Pancreas (tissue), 10 donors: ENCODE measurements around the gene GPHN. TPM values are rescaled to one million over a fixed set of nuclear protein-coding genes. Genes with fewer than 3 reads are reported as not detected.

ENCODE experiments used
- ATAC-seq, 4 donors: fragments of 200-7000 bp; cut with Tn5 transposase; one replicate each; pipeline versions ENCODE4 v1.8.0 to v1.9.1; 2020; ENCODE audit warnings: mild to moderate bottlenecking in 4 of 4, moderate library complexity in 4 of 4
- DNase-seq, 6 donors: peaks; one replicate each; pipeline ENCODE4 v3.0.0-alpha.2; 2020
- FAIRE-seq: peaks from 2 replicates; lab custom pipeline; 2012; peaks lifted over from hg19 to GRCh38; lab: Jason Lieb, UNC
- H3K27ac ChIP-seq, 4 donors: fragments of 200-600 bp; sonication (generic); 1 replicate in 3 of 4; 2 replicates in 1 of 4; pipeline versions ENCODE4 v1.5.0 to v1.8.0; 2020
- H3K27me3 ChIP-seq, 4 donors: fragments of 200-600 bp; one replicate each; pipeline ENCODE4 v1.8.0; 2021
- H3K36me3 ChIP-seq, 3 donors: fragments of 200-600 bp; sonication (generic) in 1 of 3; one replicate each; pipeline versions ENCODE4 v1.5.0 to v1.8.0; 2020 to 2021
- H3K4me1 ChIP-seq, 3 donors: fragments of 200-600 bp; one replicate each; pipeline ENCODE4 v1.8.0; 2021
- H3K4me3 ChIP-seq, 4 donors: fragments of 200-600 bp; sonication (generic) in 2 of 4; one replicate each; pipeline versions ENCODE4 v1.5.0 to v1.8.0; 2020 to 2021
- H3K9me3 ChIP-seq, 4 donors: fragments of 200-600 bp; one replicate each; pipeline ENCODE4 v1.8.0; 2021
- CTCF ChIP-seq, 4 donors: fragments of 200-600 bp; sonication (generic) in 3 of 4; IDR thresholded peaks; one replicate each; pipeline versions ENCODE4 v1.5.0 to v1.8.0; 2021; ENCODE audit warnings: antibody characterized with exemption in 4 of 4
- WGBS, 2 donors: extraction: QIAGEN DNeasy Blood & Tissue Kit; methylation state at CpG; one replicate each; pipeline ENCODE4 v1.1.7; 2013; 5-methylcytosine and 5-hydroxymethylcytosine counted together
- intact Hi-C, 3 donors: fragments of 100-400 bp; cut with DNase I; formaldehyde crosslinking; loops; one replicate each; pipeline versions ENCODE4 v1.11.1 to v1.14.2; 2022
- polyA plus RNA-seq, 2 donors: library from polyadenylated mRNA; stranded (reverse); fragments of 200-250 nt; gene quantifications; one replicate each; pipeline ENCODE4 v1.2.3, GENCODE V29; 2013
- total RNA-seq, 6 donors: library from RNA; stranded (reverse); fragmentation: NEBNext Ultra II Directional in 4 of 6; extraction: Animal tissue kit (Norgen Biotek cat#: 25700) in 4 of 6; gene quantifications; one replicate each; pipeline versions ENCODE4 v1.2.1 to v1.2.4, GENCODE V29; 2021 to 2023
- donor health status: healthy with polysubstance abuse.
- donor health status: DM: no; HTN: no; CAD: no; lungs with moderate emphysema.
- donor health status: DM: no; HTN: no; CAD: no.
- donor health status: control.
- donor health status: control.
- donor health status: Bipolar disorder and iron deficiency.
- donor health status: DM: yes; HTN: yes; CAD: no.
- donor health status: DM: no; HTN: no; CAD: no.
- donor health status: DM: no; HTN: no; CAD: no.
- donor health status: DM: yes; HTN: yes; CAD: no.

Gene GPHN
- total and polyA plus RNA-seq, 8 donors, result 20.3 to 47.6 (median 24.4) TPM

- Histone ChIP-seq H3K27ac (no peak overlapping the region), H3K4me3 (no peak overlapping the region), H3K4me1 (no peaks in the 10 kb centered on the region), H3K9me3 (no peaks in the 10 kb centered on the region), H3K27me3 (no peaks in the 10 kb centered on the region), H3K36me3 (peaks cover 5 to 9% (median 9%) of the 10 kb centered on the region in 3 donors)
- intact Hi-C loops, result no loop called here
- TF ChIP-seq CTCF (IDR thresholded peaks at IDR 0.05), result no peak
- DNase-seq, result no peak
- FAIRE-seq, result no peak
- 100% methylated on average over 1 of the region's 1 CpG for WGBS, 2 donors
- ATAC-seq, result no peak
Measured at GRCh38 chr14:66923251-66923650, 415.3 kb downstream of the GPHN start.

- Histone ChIP-seq H3K36me3 (peaks cover 0 to 14% (median 0%) of the 10 kb centered on the region in 3 donors), H3K27me3 (no peaks in the 10 kb centered on the region), H3K4me1 (no peaks in the 10 kb centered on the region), H3K9me3 (peaks cover 0 to 8% (median 2%) of the 10 kb centered on the region in 4 donors), H3K4me3 (no peak overlapping the region), H3K27ac (no peak overlapping the region)
- DNase-seq (no peak), FAIRE-seq (no peak), ATAC-seq (no peak)
- 87 to 90% methylated on average over 4 of the region's 4 CpGs for WGBS, 2 donors
- intact Hi-C loops, result no loop called here
- no peak for TF ChIP-seq CTCF (IDR thresholded peaks at IDR 0.05)
Measured at GRCh38 chr14:66939409-66939808, 431.5 kb downstream of the GPHN start.

- H3K27ac ChIP-seq, result no peak overlapping the region
- intact Hi-C loops, result no loop called here
- peaks cover 0 to 21% (median 0%) of the 10 kb centered on the region in 3 donors for H3K36me3 ChIP-seq
- no peak for ATAC-seq
- no peaks in the 10 kb centered on the region for H3K4me1 ChIP-seq
- no peak for TF ChIP-seq CTCF (IDR thresholded peaks at IDR 0.05)
- peaks cover 0 to 22% (median 8%) of the 10 kb centered on the region in 4 donors for H3K9me3 ChIP-seq
- no peaks in the 10 kb centered on the region for H3K27me3 ChIP-seq
- no peak overlapping the region for H3K4me3 ChIP-seq
- DNase-seq, result no peak
- no peak for FAIRE-seq
- WGBS, 2 donors, result 94 to 99% methylated on average over 5 of the region's 5 CpGs
Measured at GRCh38 chr14:66944872-66945271, 436.9 kb downstream of the GPHN start.

GRCh38 chr14:66955159-66955558 is 447.2 kb downstream of the GPHN start:
- intact Hi-C loops, result no loop called here
- Histone ChIP-seq H3K4me1 (no peaks in the 10 kb centered on the region), H3K9me3 (peaks cover 0 to 3% (median 2%) of the 10 kb centered on the region in 4 donors), H3K27me3 (no peaks in the 10 kb centered on the region), H3K27ac (no peak overlapping the region), H3K36me3 (no peaks in the 10 kb centered on the region), H3K4me3 (no peak overlapping the region)
- WGBS, 2 donors, result 84 to 91% methylated on average over 2 of the region's 2 CpGs
- no peak for TF ChIP-seq CTCF (IDR thresholded peaks at IDR 0.05)
- DNase-seq (no peak), FAIRE-seq (no peak), ATAC-seq (no peak)

- H3K36me3 ChIP-seq, result no peaks in the 10 kb centered on the region
- no peak for ATAC-seq
- no peaks in the 10 kb centered on the region for H3K4me1 ChIP-seq
- TF ChIP-seq CTCF (IDR thresholded peaks at IDR 0.05), result no peak
- 79 to 94% methylated on average over 3 of the region's 3 CpGs for WGBS, 2 donors
- H3K27ac ChIP-seq, result no peak overlapping the region
- H3K9me3 ChIP-seq, result peaks cover 0 to 3% (median 2%) of the 10 kb centered on the region in 4 donors
- FAIRE-seq, result no peak
- intact Hi-C loops, result no loop called here
- H3K27me3 ChIP-seq, result no peaks in the 10 kb centered on the region
- no peak for DNase-seq
- H3K4me3 ChIP-seq, result no peak overlapping the region
Measured at GRCh38 chr14:66959437-66960050, 451.6 kb downstream of the GPHN start.
